ENCODE data around the gene EIF6.

EIF6 gene

GRCh38 chr20:35281506-35282101 is 3.0 kb downstream of the EIF6 start:
- no peak overlapping the region for H3K27ac Mint-ChIP-seq
- peaks cover 40% of the 10 kb centered on the region for H3K4me1 Mint-ChIP-seq (ENCODE audit: low read depth)
- no peaks in the 10 kb centered on the region for H3K9me3 Mint-ChIP-seq
- H3K27me3 Mint-ChIP-seq, result no peaks in the 10 kb centered on the region
- peaks cover 51% of the 10 kb centered on the region for H3K36me3 Mint-ChIP-seq (ENCODE audit: low read depth)
- peak overlapping the region; percentile 20 for H3K4me3 Mint-ChIP-seq

- Mint-ChIP-seq H3K27me3 (no peaks in the 10 kb centered on the region), H3K4me1 (ENCODE audit: low read depth) (peaks cover 37% of the 10 kb centered on the region), H3K27ac (no peak overlapping the region), H3K36me3 (ENCODE audit: low read depth) (peaks cover 51% of the 10 kb centered on the region), H3K4me3 (no peak overlapping the region), H3K9me3 (no peaks in the 10 kb centered on the region)
Observed at GRCh38 chr20:35280523-35280922, 4.0 kb downstream of the EIF6 start.

GRCh38 chr20:35279533-35280174 is 4.9 kb downstream of the EIF6 start:
- H3K27me3 Mint-ChIP-seq, result no peaks in the 10 kb centered on the region
- H3K4me3 Mint-ChIP-seq, result no peak overlapping the region
- peaks cover 30% of the 10 kb centered on the region for H3K4me1 Mint-ChIP-seq (ENCODE audit: low read depth)
- H3K27ac Mint-ChIP-seq, result peak overlapping the region; percentile 61
- no peaks in the 10 kb centered on the region for H3K9me3 Mint-ChIP-seq
- H3K36me3 Mint-ChIP-seq (ENCODE audit: low read depth), result peaks cover 51% of the 10 kb centered on the region

GRCh38 chr20:35279040-35279439 is 5.5 kb downstream of the EIF6 start:
- Mint-ChIP-seq H3K4me3 (no peak overlapping the region), H3K36me3 (ENCODE audit: low read depth) (peaks cover 51% of the 10 kb centered on the region), H3K9me3 (no peaks in the 10 kb centered on the region), H3K27me3 (no peaks in the 10 kb centered on the region), H3K27ac (peak overlapping the region; percentile 61), H3K4me1 (ENCODE audit: low read depth) (peaks cover 29% of the 10 kb centered on the region)

- peak within 1 kb of the TSS; percentile 98 for H3K27ac Mint-ChIP-seq
- peaks cover 42% of the 10 kb centered on the region for H3K36me3 Mint-ChIP-seq (ENCODE audit: low read depth)
- H3K27me3 Mint-ChIP-seq, result no peaks in the 10 kb centered on the region
- H3K9me3 Mint-ChIP-seq, result no peaks in the 10 kb centered on the region
- peak within 1 kb of the TSS; percentile 98 for H3K4me3 Mint-ChIP-seq
- peaks cover 21% of the 10 kb centered on the region for H3K4me1 Mint-ChIP-seq (ENCODE audit: low read depth)
Observed at GRCh38 chr20:35277531-35278395, 6.8 kb downstream of the EIF6 start, which contains the start of gene MMP24OS. Gene MMP24OS, minus strand, starts transcription at chr20:35278122. Its CDS starts 193 bp downstream, at chr20:35277929.

- Mint-ChIP-seq H3K4me1 (ENCODE audit: low read depth) (peaks cover 18% of the 10 kb centered on the region), H3K4me3 (peak overlapping the region; percentile 98), H3K36me3 (ENCODE audit: low read depth) (peaks cover 37% of the 10 kb centered on the region), H3K27ac (peak overlapping the region; percentile 98), H3K9me3 (no peaks in the 10 kb centered on the region), H3K27me3 (no peaks in the 10 kb centered on the region)
Observed at GRCh38 chr20:35277127-35277526, 7.4 kb downstream of the EIF6 start.

GRCh38 chr20:35276408-35276807 is 8.2 kb downstream of the EIF6 start:
- H3K27ac Mint-ChIP-seq, result peak overlapping the region; percentile 98
- peaks cover 13% of the 10 kb centered on the region for H3K4me1 Mint-ChIP-seq (ENCODE audit: low read depth)
- H3K36me3 Mint-ChIP-seq (ENCODE audit: low read depth), result peaks cover 29% of the 10 kb centered on the region
- H3K4me3 Mint-ChIP-seq, result peak overlapping the region; percentile 98
- H3K27me3 Mint-ChIP-seq, result no peaks in the 10 kb centered on the region
- no peaks in the 10 kb centered on the region for H3K9me3 Mint-ChIP-seq

- Mint-ChIP-seq H3K27me3 (no peaks in the 10 kb centered on the region), H3K27ac (peak overlapping the region; percentile 52), H3K9me3 (no peaks in the 10 kb centered on the region), H3K4me1 (ENCODE audit: low read depth) (peaks cover 13% of the 10 kb centered on the region), H3K36me3 (ENCODE audit: low read depth) (peaks cover 27% of the 10 kb centered on the region), H3K4me3 (peak overlapping the region; percentile 49)
Observed at GRCh38 chr20:35275741-35276251, 8.8 kb downstream of the EIF6 start.

GRCh38 chr20:35274172-35275092 is 10.1 kb downstream of the EIF6 start:
- H3K36me3 Mint-ChIP-seq (ENCODE audit: low read depth), result peaks cover 15% of the 10 kb centered on the region

GRCh38 chr20:35273449-35274171 is 11.0 kb downstream of the EIF6 start:
- Mint-ChIP-seq H3K4me1 (ENCODE audit: low read depth) (peaks cover 9% of the 10 kb centered on the region), H3K36me3 (ENCODE audit: low read depth) (peaks cover 12% of the 10 kb centered on the region), H3K4me3 (no peak overlapping the region), H3K27me3 (no peaks in the 10 kb centered on the region), H3K9me3 (no peaks in the 10 kb centered on the region), H3K27ac (no peak overlapping the region)

More at GRCh38 chr20:35274172-35275092, 10.1 kb downstream of the EIF6 start:
- Mint-ChIP-seq H3K27ac (no peak overlapping the region), H3K4me3 (no peak overlapping the region), H3K4me1 (ENCODE audit: low read depth) (peaks cover 9% of the 10 kb centered on the region), H3K27me3 (no peaks in the 10 kb centered on the region), H3K9me3 (no peaks in the 10 kb centered on the region)

- no peak overlapping the region for H3K27ac Mint-ChIP-seq
- H3K4me3 Mint-ChIP-seq, result no peak overlapping the region
- peaks cover 4% of the 10 kb centered on the region for H3K4me1 Mint-ChIP-seq (ENCODE audit: low read depth)
- H3K9me3 Mint-ChIP-seq, result no peaks in the 10 kb centered on the region
- no peaks in the 10 kb centered on the region for H3K27me3 Mint-ChIP-seq
- peaks cover 7% of the 10 kb centered on the region for H3K36me3 Mint-ChIP-seq (ENCODE audit: low read depth)
Observed at GRCh38 chr20:35271904-35272303, 12.7 kb downstream of the EIF6 start.

- H3K4me3 Mint-ChIP-seq, result no peak overlapping the region
- no peaks in the 10 kb centered on the region for H3K9me3 Mint-ChIP-seq
- H3K27ac Mint-ChIP-seq, result no peak overlapping the region
- peaks cover 2% of the 10 kb centered on the region for H3K4me1 Mint-ChIP-seq (ENCODE audit: low read depth)
- no peaks in the 10 kb centered on the region for H3K27me3 Mint-ChIP-seq
- peaks cover 7% of the 10 kb centered on the region for H3K36me3 Mint-ChIP-seq (ENCODE audit: low read depth)
Observed at GRCh38 chr20:35271073-35271882, 13.3 kb downstream of the EIF6 start.

Data from stimulated activated naive CD8-positive, alpha-beta T cell treated with anti-CD3 and anti-CD28 coated beads, Interleukin-15, Interleukin-2, amounts not matched to agents 100 ng/mL and 50 ng/mL, for 24 hours (primary cell).